Colonic mucosa (tissue), 4 donors: ENCODE measurements around the gene SCYL3. TPM values are rescaled to one million over a fixed set of nuclear protein-coding genes. Genes with fewer than 3 reads are reported as not detected.

Experiments used
- DNase-seq: peaks from one replicate; pipeline ENCODE4 v3.0.0-alpha.2; 2020
- H3K27ac ChIP-seq: fragments of 200-600 bp; one replicate; pipeline ENCODE4 v1.8.0; 2021
- H3K27me3 ChIP-seq: fragments of 200-600 bp; one replicate; pipeline ENCODE4 v1.8.0; 2021
- H3K36me3 ChIP-seq: fragments of 200-600 bp; one replicate; pipeline ENCODE4 v1.8.0; 2021
- H3K4me1 ChIP-seq: fragments of 200-600 bp; one replicate; pipeline ENCODE4 v1.8.0; 2021; ENCODE audit warnings: mild to moderate bottlenecking
- H3K4me3 ChIP-seq: fragments of 200-600 bp; one replicate; pipeline ENCODE4 v1.8.0; 2021
- H3K9ac ChIP-seq, 2 donors: one replicate each; pipeline ENCODE4 v1.7.0; 2013; ENCODE audit warnings: control low read depth in 2 of 2, low read depth in 2 of 2, low read length in 2 of 2
- H3K9me3 ChIP-seq: fragments of 200-600 bp; one replicate; pipeline ENCODE4 v1.8.0; 2021
- CTCF ChIP-seq: fragments of 200-600 bp; IDR thresholded peaks from one replicate; pipeline ENCODE4 v1.8.0; 2022; ENCODE audit warnings: antibody characterized with exemption, mild to moderate bottlenecking
- intact Hi-C: fragments of 100-400 bp; cut with DNase I; formaldehyde crosslinking; loops from one replicate; pipeline ENCODE4 v1.14.1; 2022
- total RNA-seq, 2 donors: library from RNA; stranded (reverse); fragmentation: NEBNext Ultra II Directional in 1 of 2; extraction: Animal tissue kit (Norgen Biotek cat#: 25700) in 1 of 2; gene quantifications; one replicate each; pipeline ENCODE4 v1.2.1, GENCODE V29; 2021
- donor health status: healthy.
- donor health status: DM: no; HTN: no; CAD: no.
- donor health status: DM: no; HTN: no; CAD: no.

SCYL3 gene
- total RNA-seq, 2 donors from 2014 or later: 11.6 to 15.8 TPM

- Histone ChIP-seq H3K4me3 (no peak overlapping the region), H3K9me3 (no peaks in the 10 kb centered on the region), H3K4me1 (no peaks in the 10 kb centered on the region), H3K27me3 (no peaks in the 10 kb centered on the region), H3K9ac (no peak overlapping the region), H3K36me3 (no peaks in the 10 kb centered on the region), H3K27ac (no peak overlapping the region)
- TF ChIP-seq CTCF: peak; percentile 37
- intact Hi-C loops: loop anchor here (5.0 kb wide), 2 partner anchors 207 to 262 kb away; no protein-coding TSS in a partner anchor
- no peak for DNase-seq
Measured at GRCh38 chr1:169809370-169810095, 84.2 kb downstream of the SCYL3 start.

- Histone ChIP-seq H3K27me3 (no peaks in the 10 kb centered on the region), H3K9me3 (no peaks in the 10 kb centered on the region), H3K4me1 (no peaks in the 10 kb centered on the region), H3K27ac (no peak overlapping the region), H3K9ac (no peak overlapping the region), H3K4me3 (no peak overlapping the region), H3K36me3 (no peaks in the 10 kb centered on the region)
- TF ChIP-seq CTCF: no peak
- no peak for DNase-seq
- intact Hi-C loops: loop anchor here (5.0 kb wide), 2 partner anchors 203 to 258 kb away; no protein-coding TSS in a partner anchor
Measured at GRCh38 chr1:169804941-169805340, 88.8 kb downstream of the SCYL3 start.

GRCh38 chr1:169802888-169803287 lies 90.8 kb downstream of the SCYL3 start:
- Histone ChIP-seq H3K9ac (no peak overlapping the region), H3K4me1 (no peaks in the 10 kb centered on the region), H3K27ac (no peak overlapping the region), H3K4me3 (no peak overlapping the region), H3K36me3 (no peaks in the 10 kb centered on the region), H3K9me3 (no peaks in the 10 kb centered on the region), H3K27me3 (no peaks in the 10 kb centered on the region)
- intact Hi-C loops: no loop called here
- TF ChIP-seq CTCF: no peak
- DNase-seq: no peak

Other genes starting within 250 kb of the SCYL3 start
- gene SELL, start 182.3 kb downstream of the SCYL3 start, total RNA-seq: 1 to 10 TPM; 1.5 to 2.2 TPM
- gene SELE, start 159.8 kb downstream of the SCYL3 start, total RNA-seq: 1 to 10 TPM in 1 of 2 donors, under 1 TPM in 1; 0.20 to 4.0 TPM
- gene METTL18, start 99.0 kb downstream of the SCYL3 start, total RNA-seq: 1 to 10 TPM; 4.4 to 6.4 TPM
- gene KIFAP3, start 180.8 kb upstream of the SCYL3 start, total RNA-seq: 10 to 100 TPM; 18.3 to 27.6 TPM